Spleen (tissue), 7 donors: ENCODE measurements around the gene IL1RAPL1.

Experiments used
- CTCF ChIP-seq, 11 experiments: fragments of 200-600 bp in 7 of 11; fragments of 450-650 bp in 4 of 11; sonication (generic) in 4 of 11; IDR thresholded peaks in 8 of 11; conservative IDR thresholded peaks in 3 of 11; 1 replicate in 7 of 11; 2 replicates in 4 of 11; pipeline versions ENCODE4 v1.4.0 to v1.8.0; 2016 to 2021; ENCODE audit warnings: antibody characterized with exemption in 11 of 11, inconsistent platforms in 4 of 11, mild to moderate bottlenecking in 1 of 11
- POLR2AphosphoS5 ChIP-seq, 3 donors: sonication (generic); formaldehyde crosslinking; IDR thresholded peaks; one replicate each; pipeline ENCODE4 v1.5.1; 2017; ENCODE audit warnings: antibody characterized with exemption in 3 of 3
- donor health status: DM: no; HTN: no; CAD: no; lungs with moderate emphysema.
- donor health status: DM: no; HTN: no; CAD: no.
- donor health status: DM: no; HTN: no; CAD: no.

GRCh38 chrX:29922607-29923006 is 1335.4 kb downstream of the IL1RAPL1 start:
- TF ChIP-seq CTCF (IDR thresholded peaks at IDR 0.05 in 8 of 11, conservative IDR thresholded peaks at IDR 0.05 in 3 of 11), result no peak
- TF ChIP-seq POLR2AphosphoS5 (IDR thresholded peaks at IDR 0.05), result no peak
